Measurements from ENCODE around the gene CCZ1.
A peak's percentile ranks its signal among the peaks of the same experiment; 100 is the strongest.
"Not testable (repeated sequence)": the region's sequence is repeated elsewhere in the genome, so short reads cannot be mapped to it uniquely, and the experiment has no call there.

The CCZ1 gene

DNA sequence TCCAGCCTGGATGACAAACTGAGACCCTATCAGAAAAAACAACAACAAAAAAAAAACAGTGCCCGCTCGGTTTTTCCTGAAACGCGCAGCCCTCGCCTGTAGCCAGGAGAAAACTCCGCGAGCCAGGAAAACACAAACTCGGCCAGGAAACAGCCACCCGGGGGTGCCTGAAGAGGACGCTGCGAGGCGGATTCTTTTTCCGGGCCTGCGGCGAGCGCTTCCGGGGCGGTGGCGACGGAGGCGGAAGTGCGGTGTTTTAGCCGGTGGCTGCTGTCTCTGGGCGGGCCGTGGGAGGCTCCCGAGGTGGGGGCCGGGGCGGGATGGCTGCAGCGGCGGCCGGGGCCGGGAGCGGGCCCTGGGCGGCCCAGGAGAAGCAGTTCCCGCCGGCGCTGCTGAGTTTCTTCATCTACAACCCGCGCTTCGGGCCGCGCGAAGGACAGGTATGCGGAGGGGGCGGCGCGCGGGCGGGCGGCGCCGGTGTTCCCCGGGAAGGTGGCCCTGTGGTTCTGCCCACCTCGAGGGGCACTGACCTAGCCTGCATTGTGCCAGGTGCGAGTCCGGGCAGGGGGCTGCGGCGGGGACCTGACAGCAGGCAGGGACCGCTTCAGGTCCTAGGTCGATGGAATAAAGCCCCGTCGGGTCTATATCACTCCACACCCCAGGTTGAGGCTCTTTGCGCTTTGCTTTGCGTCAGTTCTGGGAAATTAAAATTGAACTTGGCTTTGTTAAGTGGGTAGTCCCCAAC is at the start of gene CCZ1:
Gene CCZ1 (plus strand): TSS at position 254 of the 745 bp plus-strand sequence. CDS start 67 bp downstream, at position 321.
- DNase-seq (ENCODE audit: low read depth), result peak; percentile 5

DNA sequence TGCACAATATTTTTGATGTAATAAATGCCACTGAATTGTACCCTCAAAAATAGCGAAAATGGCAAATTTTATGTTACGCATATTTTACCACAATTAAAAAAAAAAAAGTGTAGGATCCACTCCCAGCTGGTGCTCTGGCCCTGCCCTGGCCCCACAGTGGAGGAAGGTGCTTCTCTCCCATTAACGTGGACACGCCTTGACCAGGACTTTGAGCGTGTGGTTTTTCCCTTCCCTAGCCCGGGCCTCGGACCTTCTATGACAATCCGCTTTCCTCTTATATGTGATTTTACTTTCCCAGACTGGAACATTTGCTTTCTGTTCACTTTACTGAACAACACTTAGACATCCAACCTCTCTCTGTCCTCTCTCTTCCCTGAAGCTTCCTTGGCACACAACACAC is 47.6 kb upstream of the CCZ1 start:
- no peak for DNase-seq (ENCODE audit: low read depth)

- DNase-seq (ENCODE audit: low read depth), result no peak
Observed at GRCh38 chr7:5854738-5855137, 43.8 kb upstream of the CCZ1 start.

DNA sequence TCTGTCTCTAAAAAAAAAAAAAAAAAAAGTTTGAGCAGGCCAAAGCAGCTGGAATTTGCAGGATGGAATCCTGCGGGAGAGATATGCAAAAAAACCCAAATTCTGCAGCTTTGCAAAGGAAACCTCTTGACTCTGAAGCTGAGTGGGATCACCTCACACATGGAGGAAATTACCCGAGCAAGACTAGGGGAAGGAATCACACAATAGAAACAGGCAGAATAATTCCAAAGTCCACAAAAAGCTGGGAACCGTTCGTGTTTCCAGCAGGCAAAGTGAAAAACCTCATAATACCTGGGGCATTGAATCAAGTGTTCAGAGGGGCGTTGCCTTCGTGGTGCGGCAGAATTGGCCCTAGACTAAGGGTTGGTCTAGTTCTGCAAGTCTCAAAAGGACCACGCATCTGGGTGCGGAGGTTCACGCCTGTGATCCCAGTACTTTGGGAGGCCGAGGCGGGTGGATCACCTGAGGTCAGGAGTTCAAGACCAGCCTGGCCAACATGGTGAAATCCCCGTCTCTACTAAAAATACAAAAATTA is 41.4 kb upstream of the CCZ1 start:
- DNase-seq (ENCODE audit: low read depth), result not testable (repeated sequence)

- DNase-seq (ENCODE audit: low read depth), result not testable (repeated sequence)
Observed at GRCh38 chr7:5858494-5858893, 40.0 kb upstream of the CCZ1 start.

- not testable (repeated sequence) for DNase-seq (ENCODE audit: low read depth)
Observed at GRCh38 chr7:5861281-5861680, 37.3 kb upstream of the CCZ1 start.

GRCh38 chr7:5862753-5863366 is 35.7 kb upstream of the CCZ1 start:
- DNase-seq (ENCODE audit: low read depth), result not testable (repeated sequence)

DNA sequence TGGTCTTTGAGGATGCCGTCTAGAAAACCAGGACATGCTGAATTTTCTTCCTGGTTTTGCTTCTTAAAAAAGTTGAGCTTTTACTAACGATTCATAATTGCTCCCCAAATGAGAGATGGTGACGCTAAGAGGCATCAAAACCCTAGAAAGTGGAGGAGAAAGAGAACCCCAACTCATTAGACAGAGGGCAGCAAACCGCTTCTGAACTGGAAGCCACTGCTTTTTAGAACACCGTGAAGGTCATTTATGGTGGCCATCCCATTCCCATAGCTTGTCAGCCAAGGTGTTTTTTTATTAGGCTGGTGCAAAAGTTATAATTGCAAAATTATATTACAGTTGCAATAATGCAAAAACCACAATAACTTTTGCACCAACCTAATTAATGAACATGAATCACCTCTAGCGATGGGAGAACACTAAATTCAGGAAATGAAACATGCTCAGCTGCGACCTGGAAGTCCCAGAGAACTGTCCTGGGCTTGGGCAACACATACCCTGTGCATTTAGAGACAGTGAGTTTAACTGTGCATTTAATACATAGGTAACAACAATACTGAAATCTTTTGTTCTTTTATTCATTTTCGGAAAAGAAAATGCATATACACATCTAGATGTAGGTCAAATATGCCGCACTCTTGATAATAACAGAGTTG is 33.1 kb upstream of the CCZ1 start:
- not testable (repeated sequence) for DNase-seq (ENCODE audit: low read depth)

- no peak for DNase-seq (ENCODE audit: low read depth)
Observed at GRCh38 chr7:5867060-5867459, 31.5 kb upstream of the CCZ1 start.

DNA sequence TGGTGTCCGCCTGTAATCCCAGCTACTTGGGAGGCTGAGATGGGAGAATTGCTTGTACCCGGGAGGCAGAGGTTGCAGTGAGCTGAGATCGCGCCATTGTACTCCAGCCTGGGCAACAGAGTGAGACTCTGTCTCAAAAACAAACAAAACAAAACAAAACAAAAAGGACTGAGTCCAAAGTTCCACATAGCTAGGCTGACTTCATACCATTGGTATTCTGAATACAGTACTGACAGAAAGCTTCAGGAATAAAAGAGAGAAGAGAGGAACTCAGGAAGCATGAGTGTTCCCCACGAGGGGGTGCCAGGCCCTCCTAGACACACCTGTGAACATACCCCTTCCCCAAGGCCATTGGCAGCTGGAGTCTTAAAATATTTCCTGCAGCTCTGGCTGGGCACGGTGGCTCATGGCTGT is 29.6 kb upstream of the CCZ1 start:
- DNase-seq (ENCODE audit: low read depth), result not testable (repeated sequence)

DNA sequence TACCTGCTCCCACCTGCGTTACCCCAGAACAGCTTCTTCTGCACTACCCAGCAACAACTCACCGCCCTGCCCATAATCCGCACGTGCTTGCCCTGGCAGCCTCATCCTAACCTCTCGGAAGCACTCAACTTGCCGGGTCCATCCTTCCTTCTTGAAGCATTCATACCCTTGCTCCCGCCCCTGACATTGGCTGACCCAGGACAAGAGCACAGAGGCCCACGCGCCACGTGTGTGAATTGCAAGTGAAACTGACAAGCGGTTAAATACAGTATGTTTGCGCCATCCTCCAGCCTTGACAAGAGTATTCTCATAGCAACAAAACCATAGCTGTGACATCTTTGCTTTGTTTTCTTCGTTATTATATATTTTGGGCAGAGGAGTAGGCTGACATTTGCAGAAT is 28.8 kb upstream of the CCZ1 start:
- no peak for DNase-seq (ENCODE audit: low read depth)

- no peak for DNase-seq (ENCODE audit: low read depth)
Observed at GRCh38 chr7:5870311-5870710, 28.2 kb upstream of the CCZ1 start.

- no peak for DNase-seq (ENCODE audit: low read depth)
Observed at GRCh38 chr7:5872326-5872725, 26.2 kb upstream of the CCZ1 start.

- not testable (repeated sequence) for DNase-seq (ENCODE audit: low read depth)
Observed at GRCh38 chr7:5879591-5879990, 18.9 kb upstream of the CCZ1 start.

DNA sequence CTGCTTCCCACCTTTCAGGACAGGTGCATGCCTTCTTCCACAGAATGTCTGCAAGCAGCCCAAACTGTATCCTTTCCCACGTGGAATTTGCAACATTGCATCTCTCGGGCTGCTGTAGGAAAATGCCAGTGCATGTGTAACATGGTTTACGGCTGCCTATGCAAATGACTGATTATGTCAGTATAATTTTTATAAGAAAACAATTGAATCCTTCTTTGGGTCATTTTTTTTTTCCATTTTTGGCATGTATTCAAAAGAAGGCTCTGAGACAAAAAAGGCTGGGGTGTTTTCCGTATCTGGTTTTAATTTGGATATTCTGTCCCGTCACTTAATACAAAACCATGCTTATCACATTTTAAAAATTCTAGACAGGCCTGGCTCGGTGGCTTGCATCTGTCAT is 18.4 kb upstream of the CCZ1 start:
- not testable (repeated sequence) for DNase-seq (ENCODE audit: low read depth)

DNA sequence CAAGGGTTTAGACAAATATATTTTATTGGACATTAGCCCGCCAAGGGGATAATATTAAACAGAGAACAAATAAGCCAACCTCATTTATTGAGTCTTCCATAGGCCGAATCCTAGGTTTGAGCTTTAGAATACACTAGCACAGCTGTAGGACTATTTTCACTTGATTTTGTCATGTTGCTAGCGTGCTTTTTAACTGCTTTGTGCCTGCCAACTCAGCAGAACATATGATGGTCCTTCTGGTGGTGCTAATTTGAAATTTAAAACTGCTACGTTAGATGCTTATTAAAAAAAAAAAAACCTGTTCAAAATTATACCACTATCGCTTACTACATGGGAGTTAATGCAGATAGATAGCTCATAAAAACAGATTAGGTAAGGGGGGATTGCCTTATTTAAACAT is 14.1 kb upstream of the CCZ1 start:
- not testable (repeated sequence) for DNase-seq (ENCODE audit: low read depth)

DNA sequence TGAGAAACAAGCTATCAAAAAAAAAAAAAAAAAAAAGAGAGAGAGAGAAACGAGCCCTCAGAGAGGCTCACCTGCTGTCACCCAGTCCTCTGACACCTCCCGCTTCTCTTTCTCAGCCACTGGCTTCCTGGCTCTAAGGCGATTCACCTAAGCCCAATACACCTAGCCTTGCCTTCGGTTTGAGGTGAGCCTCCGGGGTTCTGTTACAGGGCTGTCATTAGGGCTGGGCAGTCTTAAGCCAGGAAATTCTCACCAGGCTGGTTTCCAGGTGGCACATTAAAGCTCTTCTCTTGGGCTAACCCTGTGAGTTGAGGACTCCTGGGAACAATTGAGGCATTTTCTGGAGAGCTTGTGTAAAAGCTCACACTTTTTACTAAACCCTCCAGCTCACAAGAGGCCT is 10.5 kb upstream of the CCZ1 start:
- DNase-seq (ENCODE audit: low read depth), result not testable (repeated sequence)

DNA sequence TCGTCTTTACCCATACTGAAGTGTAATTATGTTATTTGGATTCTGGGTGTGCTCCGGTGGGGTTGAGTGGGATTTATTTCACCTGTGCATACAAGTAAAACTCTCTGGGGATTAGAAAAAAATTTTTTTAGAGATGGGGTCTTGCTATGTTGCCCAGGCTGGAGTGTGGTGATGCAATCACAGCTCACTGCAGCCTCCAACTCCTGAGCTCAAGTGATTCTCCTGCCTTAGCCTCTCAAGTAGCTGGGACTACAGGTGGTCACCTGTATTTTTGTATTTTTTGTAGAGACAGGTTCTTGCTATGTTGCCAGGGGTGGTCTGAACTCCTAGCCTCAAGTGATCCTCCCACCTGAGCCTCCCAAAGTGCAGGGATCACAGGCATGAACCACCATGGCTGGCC is 8.3 kb upstream of the CCZ1 start:
- not testable (repeated sequence) for DNase-seq (ENCODE audit: low read depth)

GRCh38 chr7:5892498-5892897 is 6.0 kb upstream of the CCZ1 start:
- no peak for DNase-seq (ENCODE audit: low read depth)

DNA sequence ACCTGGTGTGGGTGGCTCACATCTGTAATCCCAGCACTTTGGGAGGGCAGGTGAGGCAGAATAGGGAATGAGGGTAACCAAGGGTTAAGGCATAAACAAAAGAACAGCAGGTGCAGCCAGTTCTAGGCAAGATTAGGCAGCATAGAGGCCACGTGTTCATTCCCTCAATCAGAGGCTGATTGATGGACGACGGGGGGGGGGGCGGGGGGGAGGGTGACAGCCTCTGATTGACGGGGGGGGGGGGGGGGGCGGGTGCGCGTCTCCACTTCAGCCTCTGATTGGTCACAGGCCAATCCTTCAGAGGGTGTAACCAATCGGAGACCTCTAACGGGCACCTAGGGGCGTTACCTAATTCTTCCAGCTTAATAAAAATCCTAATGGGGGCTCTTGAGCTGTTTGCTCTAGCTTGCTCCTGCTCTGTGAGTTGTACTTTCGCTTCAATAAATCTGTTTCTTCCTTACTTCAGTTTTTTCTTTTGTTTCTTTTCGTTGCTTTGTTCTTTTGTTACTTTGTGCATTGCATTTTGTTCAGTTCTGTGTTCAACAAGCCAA is 1.1 kb upstream of the CCZ1 start:
- DNase-seq (ENCODE audit: low read depth), result not testable (repeated sequence)

DNA sequence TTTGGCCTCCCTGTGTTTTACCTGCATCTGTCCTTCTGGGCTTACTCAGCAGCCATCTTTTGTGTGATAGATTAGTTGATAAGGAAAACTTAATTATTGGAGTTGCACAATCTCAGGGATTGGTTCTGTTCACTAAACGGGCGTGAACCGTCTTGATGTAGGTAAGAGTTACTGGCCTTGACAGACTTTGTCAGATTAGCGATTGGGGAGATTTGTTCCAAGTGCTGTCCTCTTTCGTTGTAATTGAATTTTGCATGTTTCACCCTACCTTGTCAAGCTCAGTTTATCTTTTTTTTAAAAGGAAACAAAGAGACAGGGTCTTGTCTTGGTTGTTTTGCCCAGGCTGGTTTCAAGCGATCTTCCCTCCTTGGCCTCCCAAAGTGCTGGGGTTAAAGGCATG is 4.5 kb downstream of the CCZ1 start:
- DNase-seq (ENCODE audit: low read depth), result not testable (repeated sequence)

DNA sequence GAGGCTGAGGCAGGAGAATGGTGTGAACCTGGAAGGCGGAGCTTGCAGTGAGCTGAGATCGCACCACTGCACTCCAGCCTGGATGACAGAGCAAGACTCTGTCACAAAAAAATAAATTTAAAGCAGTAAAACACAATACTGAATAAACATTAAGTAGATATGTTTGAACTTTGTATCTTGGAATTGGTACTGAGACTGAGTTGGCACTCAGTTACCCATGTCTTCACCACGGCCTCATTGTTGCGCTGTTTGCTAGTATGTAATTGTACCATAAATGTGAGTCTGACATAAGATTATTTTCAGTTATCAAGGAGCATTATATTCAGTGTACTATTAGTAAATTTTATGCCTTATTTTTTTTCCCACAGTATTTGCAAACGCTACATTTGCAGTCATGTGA is 6.2 kb downstream of the CCZ1 start:
- DNase-seq (ENCODE audit: low read depth), result not testable (repeated sequence)

DNA sequence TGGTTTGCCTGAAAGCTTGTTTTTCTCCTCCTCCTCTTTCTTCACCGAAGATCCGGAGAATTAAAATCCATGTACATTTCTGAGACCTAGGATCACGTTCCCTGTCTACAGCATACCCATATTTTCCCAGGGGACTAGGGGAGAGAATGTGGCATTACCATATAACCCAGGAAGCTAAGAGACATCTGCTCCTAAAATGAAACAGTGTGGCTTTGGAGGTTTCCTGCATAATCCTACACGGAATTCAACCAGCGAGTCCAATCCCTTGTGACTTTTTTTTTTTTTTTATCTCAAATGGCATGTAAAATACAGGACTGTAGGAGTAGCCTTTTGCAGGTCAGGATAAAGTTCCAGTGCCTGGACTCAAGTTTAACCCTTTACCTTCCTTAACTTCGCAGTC is 10.3 kb downstream of the CCZ1 start:
- DNase-seq (ENCODE audit: low read depth), result not testable (repeated sequence)

All from CMK (cell line).